Liver (tissue), 9 donors: Measurements from ENCODE around the gene TRMO. TPM values are rescaled to one million over a fixed set of nuclear protein-coding genes. Genes with fewer than 3 reads are reported as not detected.
"Not testable (repeated sequence)": the region's sequence is repeated elsewhere in the genome, so short reads cannot be mapped to it uniquely, and the experiment has no call there.

Source experiments
- DNase-seq: peaks from one replicate; pipeline ENCODE4 v3.0.0-alpha.2; 2017; ENCODE audit warnings: low spot score
- H3K27ac ChIP-seq, 2 donors: one replicate each; pipeline ENCODE4 v1.7.0; 2013; ENCODE audit warnings: inconsistent platforms in 2 of 2, low read length in 2 of 2, control low read depth in 1 of 2, low read depth in 1 of 2, mild to moderate bottlenecking in 1 of 2
- H3K27me3 ChIP-seq, 4 donors: one replicate each; pipeline versions ENCODE4 v1.6.1 to v1.7.0; 2013; ENCODE audit warnings: low read length in 3 of 4, inconsistent platforms in 1 of 4, mild to moderate bottlenecking in 1 of 4, moderate library complexity in 1 of 4; ENCODE audit not compliant: control insufficient read depth in 4 of 4, insufficient read depth in 4 of 4
- H3K36me3 ChIP-seq, 4 donors: one replicate each; pipeline versions ENCODE4 v1.6.1 to v1.7.0; 2013; ENCODE audit warnings: low read length in 3 of 4, mild to moderate bottlenecking in 3 of 4, low read depth in 1 of 4, moderate library complexity in 1 of 4; ENCODE audit not compliant: control insufficient read depth in 4 of 4, insufficient read depth in 3 of 4
- H3K4me1 ChIP-seq, 4 donors: one replicate each; pipeline versions ENCODE4 v1.6.1 to v1.7.0; 2013; ENCODE audit warnings: low read length in 3 of 4, mild to moderate bottlenecking in 3 of 4, moderate library complexity in 1 of 4; ENCODE audit not compliant: control insufficient read depth in 4 of 4, insufficient read depth in 4 of 4
- H3K4me3 ChIP-seq, 3 donors: one replicate each; pipeline versions ENCODE4 v1.6.1 to v1.7.0; 2013; ENCODE audit warnings: low read length in 3 of 3, control low read depth in 1 of 3, low read depth in 1 of 3, mild to moderate bottlenecking in 1 of 3
- H3K9ac ChIP-seq, 2 donors: one replicate each; pipeline ENCODE4 v1.7.0; 2013; ENCODE audit warnings: low read length in 2 of 2, mild to moderate bottlenecking in 2 of 2, moderate library complexity in 2 of 2, control low read depth in 1 of 2, low read depth in 1 of 2
- H3K9me3 ChIP-seq, 4 donors: one replicate each; pipeline versions ENCODE4 v1.6.1 to v1.7.0; 2013; ENCODE audit warnings: low read length in 3 of 4; ENCODE audit not compliant: control insufficient read depth in 4 of 4
- ATF3 ChIP-seq: IDR thresholded peaks from 2 replicates; pipeline ENCODE4 v1.6.1; 2016; ENCODE audit warnings: antibody characterized with exemption
- FOXA1 ChIP-seq: IDR thresholded peaks from 2 replicates; pipeline ENCODE4 v1.6.1; 2016; ENCODE audit warnings: antibody characterized with exemption
- FOXA2 ChIP-seq: IDR thresholded peaks from 2 replicates; pipeline ENCODE4 v1.6.1; 2016; ENCODE audit warnings: antibody characterized with exemption
- GABPA ChIP-seq, 2 donors: IDR thresholded peaks in 1 of 2; conservative IDR thresholded peaks in 1 of 2; 2 replicates each; pipeline ENCODE4 v1.6.1; 2016; ENCODE audit warnings: antibody characterized with exemption in 2 of 2, mild to moderate bottlenecking in 1 of 2, moderate library complexity in 1 of 2
- HNF4G ChIP-seq: IDR thresholded peaks from 2 replicates; pipeline ENCODE4 v1.6.1; 2016; ENCODE audit warnings: antibody characterized with exemption
- JUND ChIP-seq, 2 donors: IDR thresholded peaks; 2 replicates each; pipeline ENCODE4 v1.6.1; 2016; ENCODE audit warnings: antibody characterized with exemption in 2 of 2
- MAX ChIP-seq: IDR thresholded peaks from 2 replicates; pipeline ENCODE4 v1.6.1; 2016; ENCODE audit warnings: antibody characterized with exemption
- RAD21 ChIP-seq, 2 donors: IDR thresholded peaks; 2 replicates each; pipeline ENCODE4 v1.6.1; 2016; ENCODE audit warnings: antibody characterized with exemption in 2 of 2, mild to moderate bottlenecking in 2 of 2
- REST ChIP-seq: IDR thresholded peaks from 2 replicates; pipeline ENCODE4 v1.6.1; 2016; ENCODE audit warnings: antibody characterized with exemption, mild to moderate bottlenecking
- RXRA ChIP-seq, 2 donors: IDR thresholded peaks; 2 replicates each; pipeline ENCODE4 v1.6.1; 2017 to 2018; ENCODE audit warnings: antibody characterized with exemption in 2 of 2, mild to moderate bottlenecking in 1 of 2
- SP1 ChIP-seq: IDR thresholded peaks from 2 replicates; pipeline ENCODE4 v1.6.1; 2018; ENCODE audit warnings: antibody characterized with exemption, mild to moderate bottlenecking
- TAF1 ChIP-seq: conservative IDR thresholded peaks from 2 replicates; pipeline ENCODE4 v1.6.1; 2016; ENCODE audit warnings: antibody characterized with exemption, mild to moderate bottlenecking
- YY1 ChIP-seq: IDR thresholded peaks from 2 replicates; pipeline ENCODE4 v1.6.1; 2016; ENCODE audit warnings: antibody characterized with exemption, mild to moderate bottlenecking
- ZBTB33 ChIP-seq: IDR thresholded peaks from 2 replicates; pipeline ENCODE4 v1.6.1; 2016; ENCODE audit warnings: antibody characterized with exemption
- WGBS: extraction: QIAGEN DNeasy Blood & Tissue Kit; methylation state at CpG from one replicate; pipeline ENCODE4 v1.1.7; 2013; 5-methylcytosine and 5-hydroxymethylcytosine counted together
- polyA plus RNA-seq, 2 donors: library from polyadenylated mRNA; stranded (reverse) in 1 of 2; unstranded in 1 of 2; fragments of 200-250 nt in 1 of 2; fragments of >200 nt in 1 of 2; fragmentation: Nextera tagmentation in 1 of 2; extraction: Ambion mirVana in 1 of 2; gene quantifications; one replicate each; pipeline versions ENCODE4 v1.2.1 to v1.2.3, GENCODE V29; 2013 to 2015
- total RNA-seq, 2 donors: library from RNA; depleted of rRNA; stranded (reverse); fragments of >200 nt; gene quantifications; one replicate each; pipeline ENCODE4 v1.2.3, GENCODE V29; 2014
- TF ChIP-seq, protein P1 (sequence below): fragments of 150-350 bp; IDR thresholded peaks from 2 replicates; pipeline ENCODE4 v1.5.1; 2017; ENCODE audit warnings: improper control_type of control experiment, low read depth, low read length; ENCODE audit not compliant: missing input control
- donor health status: healthy.
- donor health status: healthy.
- donor health status: healthy.
- donor health status: healthy.
- donor health status: healthy.

The TRMO gene
- total and polyA plus RNA-seq, 4 donors: 7.0 to 13.2 (median 9.7) TPM

- Histone ChIP-seq H3K9ac (no peak overlapping the region), H3K27me3 (no peaks in the 10 kb centered on the region), H3K9me3 (no peaks in the 10 kb centered on the region), H3K4me1 (no peaks in the 10 kb centered on the region), H3K36me3 (no peaks in the 10 kb centered on the region), H3K27ac (no peak overlapping the region), H3K4me3 (no peak overlapping the region)
- WGBS: 81% methylated on average over 2 of the region's 2 CpGs
- TF ChIP-seq HNF4G (no peak), FOXA2 (no peak), JUND (IDR thresholded peaks at IDR 0.05) (no peak), MAX (no peak), YY1 (no peak), RXRA (IDR thresholded peaks at IDR 0.05) (no peak), REST (no peak), FOXA1 (no peak), ZBTB33 (no peak), TAF1 (no peak), RAD21 (IDR thresholded peaks at IDR 0.05) (no peak), ATF3 (no peak), SP1 (no peak), GABPA (IDR thresholded peaks at IDR 0.05 in 1 of 2, conservative IDR thresholded peaks at IDR 0.05 in 1 of 2) (no peak)
- TF ChIP-seq, protein P1, sequence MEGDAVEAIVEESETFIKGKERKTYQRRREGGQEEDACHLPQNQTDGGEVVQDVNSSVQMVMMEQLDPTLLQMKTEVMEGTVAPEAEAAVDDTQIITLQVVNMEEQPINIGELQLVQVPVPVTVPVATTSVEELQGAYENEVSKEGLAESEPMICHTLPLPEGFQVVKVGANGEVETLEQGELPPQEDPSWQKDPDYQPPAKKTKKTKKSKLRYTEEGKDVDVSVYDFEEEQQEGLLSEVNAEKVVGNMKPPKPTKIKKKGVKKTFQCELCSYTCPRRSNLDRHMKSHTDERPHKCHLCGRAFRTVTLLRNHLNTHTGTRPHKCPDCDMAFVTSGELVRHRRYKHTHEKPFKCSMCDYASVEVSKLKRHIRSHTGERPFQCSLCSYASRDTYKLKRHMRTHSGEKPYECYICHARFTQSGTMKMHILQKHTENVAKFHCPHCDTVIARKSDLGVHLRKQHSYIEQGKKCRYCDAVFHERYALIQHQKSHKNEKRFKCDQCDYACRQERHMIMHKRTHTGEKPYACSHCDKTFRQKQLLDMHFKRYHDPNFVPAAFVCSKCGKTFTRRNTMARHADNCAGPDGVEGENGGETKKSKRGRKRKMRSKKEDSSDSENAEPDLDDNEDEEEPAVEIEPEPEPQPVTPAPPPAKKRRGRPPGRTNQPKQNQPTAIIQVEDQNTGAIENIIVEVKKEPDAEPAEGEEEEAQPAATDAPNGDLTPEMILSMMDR: no peak
- no peak for DNase-seq
Measured at GRCh38 chr9:97961361-97961760, 39.1 kb upstream of the TRMO start.

DNA sequence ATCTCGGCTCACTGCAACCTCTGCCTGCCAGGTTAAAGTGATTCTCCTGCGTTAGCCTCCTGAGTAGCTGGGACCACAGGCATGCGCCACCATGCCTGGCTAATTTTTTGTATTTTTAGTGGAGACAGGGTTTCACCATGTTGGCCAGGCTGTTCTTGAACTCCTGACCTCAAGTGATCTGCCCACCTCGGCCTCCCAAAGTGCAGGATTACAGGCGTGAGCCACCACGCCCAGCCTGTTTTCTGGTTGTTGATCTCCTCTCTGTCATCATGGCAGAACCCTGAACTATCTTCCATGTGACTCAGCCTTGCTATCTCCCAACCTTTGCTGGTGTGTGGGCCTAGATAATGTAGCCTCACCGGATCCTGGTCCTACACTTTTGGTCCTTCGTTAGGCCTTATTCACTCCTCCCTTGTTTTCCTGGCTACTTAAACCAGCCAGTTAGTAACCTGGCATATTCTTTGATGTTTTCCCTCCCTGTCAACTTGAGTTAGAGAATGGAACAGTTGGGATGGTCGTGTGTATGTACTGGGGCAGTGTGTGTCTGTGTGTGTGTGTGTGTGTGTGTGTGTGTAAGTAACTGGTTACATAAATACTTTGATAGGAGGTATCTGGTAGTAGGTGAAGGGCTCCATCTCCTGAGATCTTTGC, 38.5 kb upstream of the TRMO start:
- H3K27ac ChIP-seq, H3K9ac ChIP-seq: not testable (repeated sequence)
- 87% methylated on average over 9 of the region's 9 CpGs for WGBS

More for the DNA sequence above, 38.5 kb upstream of the TRMO start:
- not testable (repeated sequence) for H3K9me3 ChIP-seq, H3K36me3 ChIP-seq, H3K4me3 ChIP-seq, H3K27me3 ChIP-seq, H3K4me1 ChIP-seq
- DNase-seq: peak; percentile 75
